Measurements from ENCODE around the gene ADCK1. TPM values are rescaled to one million over a fixed set of nuclear protein-coding genes. Genes with fewer than 3 reads are reported as not detected.
"Not testable (repeated sequence)": the region's sequence is repeated elsewhere in the genome, so short reads cannot be mapped to it uniquely, and the experiment has no call there.

Gene ADCK1
- polyA plus RNA-seq, 4 donors: 8.5 to 12.1 (median 9.9) TPM

GRCh38 chr14:77862154-77862786, 62.4 kb downstream of the ADCK1 start:
- DNase-seq (ENCODE audit: low read depth in 4 of 4, low spot score in 3 of 4): peak in 3 of 4 donors; percentile 36 to 39 (median 37)

GRCh38 chr14:77864085-77864484, 64.2 kb downstream of the ADCK1 start:
- DNase-seq (ENCODE audit: low read depth in 4 of 4, low spot score in 3 of 4): no peak

- no peak for DNase-seq (ENCODE audit: low read depth in 4 of 4, low spot score in 3 of 4)
Measured at GRCh38 chr14:77864580-77864979, 64.7 kb downstream of the ADCK1 start.

GRCh38 chr14:77865455-77865854, 65.5 kb downstream of the ADCK1 start:
- DNase-seq (ENCODE audit: low read depth in 4 of 4, low spot score in 3 of 4): no peak

GRCh38 chr14:77866932-77867331, 67.0 kb downstream of the ADCK1 start:
- no peak for DNase-seq (ENCODE audit: low read depth in 4 of 4, low spot score in 3 of 4)

- DNase-seq (ENCODE audit: low read depth in 4 of 4, low spot score in 3 of 4): no peak
Measured at GRCh38 chr14:77867476-77867875, 67.6 kb downstream of the ADCK1 start.

- DNase-seq (ENCODE audit: low read depth in 4 of 4, low spot score in 3 of 4): peak in 1 of 4 donors; percentile 18
Measured at GRCh38 chr14:77868552-77869285, 68.8 kb downstream of the ADCK1 start.

- DNase-seq (ENCODE audit: low read depth in 4 of 4, low spot score in 3 of 4): no peak
Measured at GRCh38 chr14:77869340-77869739, 69.4 kb downstream of the ADCK1 start.

GRCh38 chr14:77870646-77871045, 70.7 kb downstream of the ADCK1 start:
- DNase-seq (ENCODE audit: low read depth in 4 of 4, low spot score in 3 of 4): no peak

- DNase-seq (ENCODE audit: low read depth in 4 of 4, low spot score in 3 of 4): no peak
Measured at GRCh38 chr14:77872152-77872551, 72.2 kb downstream of the ADCK1 start.

- DNase-seq (ENCODE audit: low read depth in 4 of 4, low spot score in 3 of 4): no peak
Measured at GRCh38 chr14:77872983-77873382, 73.1 kb downstream of the ADCK1 start.

GRCh38 chr14:77878783-77879182, 78.9 kb downstream of the ADCK1 start:
- DNase-seq (ENCODE audit: low read depth in 4 of 4, low spot score in 3 of 4): no peak

- no peak for DNase-seq (ENCODE audit: low read depth in 4 of 4, low spot score in 3 of 4)
Measured at GRCh38 chr14:77880056-77880455, 80.1 kb downstream of the ADCK1 start.

GRCh38 chr14:77882098-77882497, 82.2 kb downstream of the ADCK1 start:
- peak in 2 of 4 donors; percentile 16 to 35 for DNase-seq (ENCODE audit: low read depth in 4 of 4, low spot score in 3 of 4)

GRCh38 chr14:77882636-77883035, 82.7 kb downstream of the ADCK1 start:
- DNase-seq (ENCODE audit: low read depth in 4 of 4, low spot score in 3 of 4): no peak

GRCh38 chr14:77883131-77883846, 83.4 kb downstream of the ADCK1 start:
- DNase-seq (ENCODE audit: low read depth in 4 of 4, low spot score in 3 of 4): no peak

- no peak for DNase-seq (ENCODE audit: low read depth in 4 of 4, low spot score in 3 of 4)
Measured at GRCh38 chr14:77883847-77884238, 83.9 kb downstream of the ADCK1 start.

- DNase-seq (ENCODE audit: low read depth in 4 of 4, low spot score in 3 of 4): no peak
Measured at GRCh38 chr14:77885367-77885766, 85.5 kb downstream of the ADCK1 start.

GRCh38 chr14:77886010-77886409, 86.1 kb downstream of the ADCK1 start:
- no peak for DNase-seq (ENCODE audit: low read depth in 4 of 4, low spot score in 3 of 4)

GRCh38 chr14:77888903-77889302, 89.0 kb downstream of the ADCK1 start:
- DNase-seq (ENCODE audit: low read depth in 4 of 4, low spot score in 3 of 4): not testable (repeated sequence)

GRCh38 chr14:77889971-77890442, 90.1 kb downstream of the ADCK1 start:
- DNase-seq (ENCODE audit: low read depth in 4 of 4, low spot score in 3 of 4): no peak

Measured in right renal pelvis (tissue), 4 donors.